Tibial nerve (tissue), 4 donors: ENCODE measurements around the gene GAK.

Experiments
- EP300 ChIP-seq, 2 donors: sonication (generic); formaldehyde crosslinking; IDR thresholded peaks; one replicate each; pipeline ENCODE4 v1.6.1; 2017; ENCODE audit warnings: antibody characterized with exemption in 2 of 2, mild to moderate bottlenecking in 1 of 2
- POLR2A ChIP-seq, 2 donors: fragments of 450-650 bp; IDR thresholded peaks; one replicate each; pipeline ENCODE4 v1.6.1; 2017; ENCODE audit warnings: antibody characterized with exemption in 2 of 2, mild to moderate bottlenecking in 2 of 2, moderate library complexity in 2 of 2
- TF ChIP-seq, protein P1 (sequence below), 5 experiments: fragments of 200-600 bp in 3 of 5; fragments of 450-650 bp in 2 of 5; sonication (generic) in 3 of 5; IDR thresholded peaks; one replicate each; pipeline ENCODE4 v1.5.1; 2016 to 2019; ENCODE audit warnings: antibody characterized with exemption in 5 of 5, mild to moderate bottlenecking in 3 of 5, moderate library complexity in 2 of 5

- TF ChIP-seq POLR2A (IDR thresholded peaks at IDR 0.05): no peak
- TF ChIP-seq, protein P1, sequence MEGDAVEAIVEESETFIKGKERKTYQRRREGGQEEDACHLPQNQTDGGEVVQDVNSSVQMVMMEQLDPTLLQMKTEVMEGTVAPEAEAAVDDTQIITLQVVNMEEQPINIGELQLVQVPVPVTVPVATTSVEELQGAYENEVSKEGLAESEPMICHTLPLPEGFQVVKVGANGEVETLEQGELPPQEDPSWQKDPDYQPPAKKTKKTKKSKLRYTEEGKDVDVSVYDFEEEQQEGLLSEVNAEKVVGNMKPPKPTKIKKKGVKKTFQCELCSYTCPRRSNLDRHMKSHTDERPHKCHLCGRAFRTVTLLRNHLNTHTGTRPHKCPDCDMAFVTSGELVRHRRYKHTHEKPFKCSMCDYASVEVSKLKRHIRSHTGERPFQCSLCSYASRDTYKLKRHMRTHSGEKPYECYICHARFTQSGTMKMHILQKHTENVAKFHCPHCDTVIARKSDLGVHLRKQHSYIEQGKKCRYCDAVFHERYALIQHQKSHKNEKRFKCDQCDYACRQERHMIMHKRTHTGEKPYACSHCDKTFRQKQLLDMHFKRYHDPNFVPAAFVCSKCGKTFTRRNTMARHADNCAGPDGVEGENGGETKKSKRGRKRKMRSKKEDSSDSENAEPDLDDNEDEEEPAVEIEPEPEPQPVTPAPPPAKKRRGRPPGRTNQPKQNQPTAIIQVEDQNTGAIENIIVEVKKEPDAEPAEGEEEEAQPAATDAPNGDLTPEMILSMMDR (IDR thresholded peaks at IDR 0.05): no peak
- no peak for TF ChIP-seq EP300 (IDR thresholded peaks at IDR 0.05)
These were observed 107.6 kb downstream of the GAK start for GRCh38 chr4:824461-825062.
